Right lobe of liver (tissue), 6 donors: ENCODE measurements around the gene AHNAK. TPM values are rescaled to one million over a fixed set of nuclear protein-coding genes. Genes with fewer than 3 reads are reported as not detected.

ENCODE experiments used
- ATAC-seq, 4 donors: fragments of 200-7000 bp; cut with Tn5 transposase; one replicate each; pipeline ENCODE4 v1.9.1; 2020; ENCODE audit warnings: mild to moderate bottlenecking in 4 of 4, moderate library complexity in 4 of 4
- DNase-seq, 3 donors: peaks; one replicate each; pipeline ENCODE4 v3.0.0-alpha.2; 2020
- H3K27ac ChIP-seq, 3 donors: fragments of 200-600 bp; one replicate each; pipeline ENCODE4 v1.8.0; 2022
- H3K27me3 ChIP-seq, 2 donors: fragments of 200-600 bp; one replicate each; pipeline ENCODE4 v1.8.0; 2022
- H3K36me3 ChIP-seq, 4 donors: fragments of 200-600 bp; sonication (generic) in 1 of 4; one replicate each; pipeline versions ENCODE4 v1.5.1 to v1.8.0; 2017 to 2022; ENCODE audit warnings: control low read depth in 1 of 4
- H3K4me1 ChIP-seq, 4 donors: fragments of 200-600 bp; sonication (generic) in 1 of 4; one replicate each; pipeline versions ENCODE4 v1.5.1 to v1.8.0; 2017 to 2022; ENCODE audit warnings: control low read depth in 1 of 4
- H3K4me3 ChIP-seq, 3 donors: fragments of 200-600 bp; one replicate each; pipeline ENCODE4 v1.8.0; 2022
- H3K9me3 ChIP-seq, 4 donors: fragments of 200-600 bp; sonication (generic) in 1 of 4; one replicate each; pipeline versions ENCODE4 v1.5.1 to v1.8.0; 2017 to 2022; ENCODE audit warnings: control low read depth in 1 of 4
- CTCF ChIP-seq, 4 donors: fragments of 200-600 bp in 3 of 4; fragments of 450-650 bp in 1 of 4; IDR thresholded peaks; one replicate each; pipeline versions ENCODE4 v1.5.1 to v1.8.0; 2016 to 2022; ENCODE audit warnings: antibody characterized with exemption in 4 of 4, mild to moderate bottlenecking in 2 of 4
- POLR2A ChIP-seq: fragments of 450-650 bp; IDR thresholded peaks from one replicate; pipeline ENCODE4 v1.6.1; 2017; ENCODE audit warnings: antibody characterized with exemption, mild to moderate bottlenecking
- WGBS: methylation state at CpG from one replicate; pipeline ENCODE4 v1.1.6; 2018; ENCODE audit warnings: low coverage, low lambda C conversion rate; ENCODE audit not compliant: insufficient coverage; ENCODE audit errors: missing lambda C conversion rate; 5-methylcytosine and 5-hydroxymethylcytosine counted together
- intact Hi-C, 2 donors: fragments of 100-400 bp; cut with DNase I; formaldehyde crosslinking; loops; one replicate each; pipeline versions ENCODE4 v1.11.2 to v1.14.1; 2022
- total RNA-seq, 6 experiments: library from RNA; depleted of rRNA in 2 of 6; stranded (reverse); fragments of >200 nt in 2 of 6; fragmentation: NEBNext Ultra II Directional in 3 of 6; extraction: Animal tissue kit (Norgen Biotek cat#: 25700) in 3 of 6; gene quantifications; one replicate each; pipeline versions ENCODE4 v1.1.0 to v1.2.4, GENCODE V29; 2016 to 2023
- donor health status: DM: no; HTN: yes; CAD: no.
- donor health status: DM: no; HTN: no; CAD: no.
- donor health status: DM: no; HTN: no; CAD: no.
- donor health status: DM: no; HTN: yes; CAD: no.
- donor health status: DM: no; HTN: yes; CAD: no.

Gene AHNAK
- total RNA-seq, 6 experiments from 2014 or later: 91.0 to 180 (median 113) TPM

GRCh38 chr11:62444236-62444833 lies 102.3 kb downstream of the AHNAK start:
- Histone ChIP-seq H3K4me3 (peak overlapping the region in 2 of 3 donors; percentile 18 to 31), H3K27me3 (no peaks in the 10 kb centered on the region), H3K4me1 (peaks cover 0 to 20% (median 10%) of the 10 kb centered on the region in 4 donors), H3K9me3 (no peaks in the 10 kb centered on the region), H3K36me3 (no peaks in the 10 kb centered on the region), H3K27ac (peak overlapping the region; percentile 1 to 9 (median 7))
- ATAC-seq (peak; percentile 20 to 47 (median 37)), DNase-seq (peak in 1 of 3 donors; percentile 40)
- TF ChIP-seq CTCF (IDR thresholded peaks at IDR 0.05): no peak
- no peak for TF ChIP-seq POLR2A
- 53% methylated on average over 11 of the region's 23 CpGs for WGBS
- intact Hi-C loops: no loop called here

- 79% methylated on average over 2 of the region's 17 CpGs for WGBS
- no peak overlapping the region for H3K4me3 ChIP-seq
- DNase-seq: no peak
These were observed 103.0 kb downstream of the AHNAK start for GRCh38 chr11:62443390-62444235.

GRCh38 chr11:62439785-62440602 lies 106.6 kb downstream of the AHNAK start:
- intact Hi-C loops: no loop called here
- ATAC-seq: peak in 1 of 4 donors; percentile 9
- Histone ChIP-seq H3K27ac (peak overlapping the region in 1 of 3 donors; percentile 33), H3K9me3 (no peaks in the 10 kb centered on the region), H3K4me3 (no peak overlapping the region), H3K27me3 (no peaks in the 10 kb centered on the region), H3K4me1 (peaks cover 0 to 25% (median 10%) of the 10 kb centered on the region in 4 donors), H3K36me3 (no peaks in the 10 kb centered on the region)
- no peak for DNase-seq
- 53% methylated on average over 13 of the region's 23 CpGs for WGBS
- TF ChIP-seq POLR2A: no peak
- no peak for TF ChIP-seq CTCF (IDR thresholded peaks at IDR 0.05)

More at GRCh38 chr11:62443390-62444235, 103.0 kb downstream of the AHNAK start:
- peaks cover 0 to 21% (median 10%) of the 10 kb centered on the region in 4 donors for H3K4me1 ChIP-seq
- peak; percentile 9 to 47 (median 34) for ATAC-seq
- H3K27me3 ChIP-seq: no peaks in the 10 kb centered on the region
- TF ChIP-seq CTCF (IDR thresholded peaks at IDR 0.05) (no peak), POLR2A (no peak)
- H3K9me3 ChIP-seq: no peaks in the 10 kb centered on the region
- H3K36me3 ChIP-seq: no peaks in the 10 kb centered on the region
- intact Hi-C loops: no loop called here
- H3K27ac ChIP-seq: peak overlapping the region in 2 of 3 donors; percentile 7 to 25

GRCh38 chr11:62438641-62439040 lies 108.0 kb downstream of the AHNAK start:
- no peak for TF ChIP-seq CTCF (IDR thresholded peaks at IDR 0.05)
- no peak for TF ChIP-seq POLR2A
- Histone ChIP-seq H3K36me3 (no peaks in the 10 kb centered on the region), H3K4me3 (no peak overlapping the region), H3K27me3 (no peaks in the 10 kb centered on the region), H3K9me3 (no peaks in the 10 kb centered on the region), H3K4me1 (peaks cover 0 to 19% (median 7%) of the 10 kb centered on the region in 4 donors), H3K27ac (peak overlapping the region in 2 of 3 donors; percentile 19 to 37)
- DNase-seq (no peak), ATAC-seq (peak; percentile 72 to 89 (median 86))
- 25% methylated on average over 4 of the region's 4 CpGs for WGBS
- intact Hi-C loops: no loop called here
